ENCODE results near the gene PAGR1.
"Not testable (repeated sequence)": the region's sequence is repeated elsewhere in the genome, so short reads cannot be mapped to it uniquely, and the experiment has no call there.

Gene PAGR1

DNA sequence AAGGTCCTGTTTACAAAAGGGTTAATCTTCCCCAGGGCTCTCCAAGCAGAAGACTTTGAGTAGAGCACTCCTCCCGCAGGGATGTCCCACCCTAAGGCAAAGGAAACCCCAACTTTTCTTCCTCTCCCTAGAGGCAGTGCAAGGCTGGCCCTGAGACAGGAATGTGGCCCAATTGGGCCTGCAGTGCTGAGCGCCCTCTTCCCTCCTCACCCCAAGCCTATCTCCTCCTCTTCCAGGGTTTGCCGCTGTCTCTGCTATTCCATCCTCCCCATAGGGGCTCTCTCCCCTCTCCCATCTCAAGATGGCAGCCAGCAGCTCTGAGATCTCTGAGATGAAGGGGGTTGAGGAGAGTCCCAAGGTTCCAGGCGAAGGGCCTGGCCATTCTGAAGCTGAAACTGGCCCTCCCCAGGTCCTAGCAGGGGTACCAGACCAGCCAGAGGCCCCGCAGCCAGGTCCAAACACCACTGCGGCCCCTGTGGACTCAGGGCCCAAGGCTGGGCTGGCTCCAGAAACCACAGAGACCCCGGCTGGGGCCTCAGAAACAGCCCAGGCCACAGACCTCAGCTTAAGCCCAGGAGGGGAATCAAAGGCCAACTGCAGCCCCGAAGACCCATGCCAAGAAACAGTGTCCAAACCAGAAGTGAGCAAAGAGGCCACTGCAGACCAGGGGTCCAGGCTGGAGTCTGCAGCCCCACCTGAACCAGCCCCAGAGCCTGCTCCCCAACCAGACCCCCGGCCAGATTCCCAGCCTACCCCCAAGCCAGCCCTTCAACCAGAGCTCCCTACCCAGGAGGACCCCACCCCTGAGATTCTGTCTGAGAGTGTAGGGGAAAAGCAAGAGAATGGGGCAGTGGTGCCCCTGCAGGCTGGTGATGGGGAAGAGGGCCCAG is 3.0 kb upstream of the PAGR1 start:
- DNase-seq (ENCODE audit: low read depth) = no peak

DNA sequence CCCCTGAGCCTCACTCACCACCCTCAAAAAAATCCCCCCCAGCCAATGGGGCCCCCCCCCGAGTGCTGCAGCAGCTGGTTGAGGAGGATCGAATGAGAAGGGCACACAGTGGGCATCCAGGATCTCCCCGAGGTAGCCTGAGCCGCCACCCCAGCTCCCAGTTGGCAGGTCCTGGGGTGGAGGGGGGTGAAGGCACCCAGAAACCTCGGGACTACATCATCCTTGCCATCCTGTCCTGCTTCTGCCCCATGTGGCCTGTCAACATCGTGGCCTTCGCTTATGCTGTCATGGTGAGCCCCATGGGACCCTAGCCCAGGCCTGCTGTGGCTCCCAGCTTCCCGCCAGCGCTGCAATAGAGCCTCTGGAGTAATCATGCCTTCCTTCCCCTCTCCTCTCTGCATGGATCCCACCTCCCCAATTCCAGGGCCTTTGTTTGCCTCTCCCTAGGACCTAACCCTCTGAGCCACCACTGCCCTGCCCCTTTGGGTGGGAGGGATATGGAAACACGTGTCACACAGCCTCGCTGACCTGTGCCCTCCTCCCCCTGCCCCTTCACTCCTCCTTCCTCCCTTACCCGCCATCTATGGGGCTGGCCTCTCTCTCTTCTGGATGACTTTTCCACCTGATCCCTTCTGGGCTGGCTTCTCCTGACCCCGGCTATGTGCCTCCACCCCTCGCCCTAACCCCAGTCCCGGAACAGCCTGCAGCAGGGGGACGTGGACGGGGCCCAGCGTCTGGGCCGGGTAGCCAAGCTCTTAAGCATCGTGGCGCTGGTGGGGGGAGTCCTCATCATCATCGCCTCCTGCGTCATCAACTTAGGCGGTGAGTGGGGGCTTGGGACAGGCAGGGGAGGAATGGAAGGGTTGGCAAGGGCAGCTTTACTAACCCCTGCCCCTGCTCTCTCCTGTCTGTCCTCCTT is 2.0 kb upstream of the PAGR1 start:
- no peak for DNase-seq (ENCODE audit: low read depth)

DNA sequence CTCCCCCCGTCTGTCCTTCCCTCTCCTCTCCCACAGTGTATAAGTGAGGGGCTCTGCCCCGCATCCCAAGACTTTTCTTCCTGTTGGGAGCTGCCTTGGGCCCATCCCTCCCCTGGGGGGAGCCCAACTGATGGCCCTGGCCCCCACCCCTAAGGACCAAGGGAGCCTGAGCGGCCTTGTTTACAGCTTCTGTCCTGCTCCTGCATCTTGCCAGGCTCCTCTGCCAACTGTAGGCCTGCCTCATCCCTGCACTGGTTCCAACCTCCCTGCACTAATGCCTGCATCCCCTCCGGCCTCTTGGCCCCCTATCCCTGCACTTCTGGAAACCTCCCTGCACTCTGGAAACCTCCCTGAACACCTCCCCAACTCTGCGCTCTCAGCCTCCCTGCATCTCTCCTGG is 1.4 kb upstream of the PAGR1 start:
- DNase-seq (ENCODE audit: low read depth) = no peak

DNA sequence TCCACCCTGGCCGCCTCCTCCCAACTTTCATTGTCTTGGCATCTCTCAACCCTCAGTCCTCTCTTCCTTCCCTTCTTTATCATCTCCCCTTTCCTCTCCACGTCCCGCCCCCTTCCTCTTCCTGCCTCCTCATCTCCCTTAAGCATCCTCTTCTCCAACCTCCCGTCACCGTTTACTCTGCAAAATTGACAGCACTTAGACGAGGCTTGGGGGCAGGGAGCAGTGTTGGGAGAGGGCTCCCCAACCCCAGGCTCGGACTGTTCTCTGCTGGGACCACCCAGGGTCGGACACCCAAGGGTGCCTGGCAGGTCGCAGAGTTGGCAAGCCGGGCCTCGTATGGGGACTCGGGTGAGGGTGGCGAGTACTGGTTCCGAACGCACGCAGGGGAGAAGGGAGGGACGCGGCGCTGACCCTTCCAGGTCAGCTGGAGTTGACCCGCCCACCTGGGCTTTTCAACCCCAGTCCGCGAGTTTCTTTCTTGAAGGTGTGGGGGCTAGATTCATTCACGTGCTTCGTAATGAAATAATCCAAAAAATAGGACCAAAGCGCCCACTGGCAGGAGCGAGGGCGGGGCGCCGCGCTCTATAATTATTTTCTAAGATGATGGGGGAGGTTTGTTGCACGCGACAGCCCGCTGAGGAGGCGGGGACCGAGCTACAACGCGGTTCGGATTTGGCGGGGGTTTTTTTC is 775 bp upstream of the PAGR1 start:
- DNase-seq (ENCODE audit: low read depth) = peak; percentile 51

DNA sequence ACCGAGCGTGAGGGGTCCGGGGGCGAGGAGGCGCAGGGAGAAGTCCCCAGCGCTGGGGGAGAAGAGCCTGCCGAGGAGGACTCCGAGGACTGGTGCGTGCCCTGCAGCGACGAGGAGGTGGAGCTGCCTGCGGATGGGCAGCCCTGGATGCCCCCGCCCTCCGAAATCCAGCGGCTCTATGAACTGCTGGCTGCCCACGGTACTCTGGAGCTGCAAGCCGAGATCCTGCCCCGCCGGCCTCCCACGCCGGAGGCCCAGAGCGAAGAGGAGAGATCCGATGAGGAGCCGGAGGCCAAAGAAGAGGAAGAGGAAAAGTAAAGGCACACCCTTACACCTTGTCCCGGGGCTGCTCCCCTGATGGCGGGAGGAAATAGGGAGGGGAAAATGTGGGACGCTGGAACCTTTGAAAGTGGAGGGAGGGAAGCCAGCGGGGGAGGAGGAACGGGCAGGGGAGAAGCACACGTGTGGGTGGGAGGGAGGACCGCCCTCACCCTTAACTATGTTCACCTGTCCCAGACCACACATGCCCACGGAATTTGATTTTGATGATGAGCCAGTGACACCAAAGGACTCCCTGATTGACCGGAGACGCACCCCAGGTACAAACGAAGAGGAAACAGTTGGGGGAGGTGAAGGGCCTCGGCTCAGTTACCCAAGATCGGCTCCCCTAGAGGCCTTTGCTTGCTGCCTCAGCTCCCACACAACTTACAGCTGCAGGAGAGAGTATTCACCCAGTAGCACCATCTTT is 916 bp downstream of the PAGR1 start:
- DNase-seq (ENCODE audit: low read depth) = peak; percentile 75

DNA sequence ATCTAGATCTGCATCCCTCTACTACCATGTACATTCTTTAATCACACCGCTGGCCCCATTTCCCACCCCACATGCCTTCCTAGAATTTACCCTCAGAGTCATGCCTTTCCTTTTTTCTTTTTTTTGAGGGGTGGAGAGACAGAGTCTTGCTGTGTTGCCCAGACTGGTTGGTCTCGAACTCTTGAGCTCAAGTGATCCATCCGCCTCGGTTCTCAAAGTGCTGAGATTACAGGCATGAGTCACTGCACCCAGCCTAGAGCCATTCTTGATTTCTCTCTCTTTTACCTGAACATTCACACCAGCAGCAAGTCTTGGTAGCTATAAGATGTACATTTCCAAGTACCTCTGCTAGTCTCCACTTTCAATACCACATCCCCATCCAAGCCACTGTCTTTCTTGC is 2.1 kb downstream of the PAGR1 start:
- no peak for DNase-seq (ENCODE audit: low read depth)

DNA sequence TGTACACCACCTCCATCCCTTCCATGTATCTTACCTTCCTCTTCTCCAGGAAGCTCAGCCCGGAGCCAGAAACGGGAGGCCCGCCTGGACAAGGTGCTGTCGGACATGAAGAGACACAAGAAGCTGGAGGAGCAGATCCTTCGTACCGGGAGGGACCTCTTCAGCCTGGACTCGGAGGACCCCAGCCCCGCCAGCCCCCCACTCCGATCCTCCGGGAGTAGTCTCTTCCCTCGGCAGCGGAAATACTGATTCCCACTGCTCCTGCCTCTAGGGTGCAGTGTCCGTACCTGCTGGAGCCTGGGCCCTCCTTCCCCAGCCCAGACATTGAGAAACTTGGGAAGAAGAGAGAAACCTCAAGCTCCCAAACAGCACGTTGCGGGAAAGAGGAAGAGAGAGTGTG is 3.6 kb downstream of the PAGR1 start:
- DNase-seq (ENCODE audit: low read depth) = no peak

DNA sequence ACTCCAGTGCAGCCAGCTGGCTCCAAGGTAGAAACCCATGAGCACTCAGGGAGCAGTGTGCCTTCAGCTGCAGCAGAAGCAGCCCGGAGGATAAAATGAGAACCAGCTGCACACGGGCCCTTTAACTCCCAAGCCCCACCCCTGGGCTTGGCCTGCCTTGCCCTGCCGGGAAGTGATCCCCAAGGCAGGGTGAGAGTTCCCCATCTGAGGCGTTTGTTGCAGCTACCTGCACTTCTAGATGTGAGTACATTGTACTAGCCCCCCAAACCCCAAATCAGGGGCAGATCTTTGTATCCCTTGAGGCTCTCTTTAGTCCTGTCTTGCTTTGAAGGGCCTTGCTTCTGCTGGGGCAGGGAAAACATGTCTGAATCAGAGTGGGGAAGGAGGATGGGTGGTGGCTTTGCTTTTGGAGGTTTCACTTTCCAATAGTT is 4.3 kb downstream of the PAGR1 start, which contains the start of gene MVP:
Gene MVP (plus strand): TSS at position 192 of the 431 bp plus-strand sequence. CDS start 10,088 bp downstream, outside the sequence.
- peak; percentile 73 for DNase-seq (ENCODE audit: low read depth)

DNA sequence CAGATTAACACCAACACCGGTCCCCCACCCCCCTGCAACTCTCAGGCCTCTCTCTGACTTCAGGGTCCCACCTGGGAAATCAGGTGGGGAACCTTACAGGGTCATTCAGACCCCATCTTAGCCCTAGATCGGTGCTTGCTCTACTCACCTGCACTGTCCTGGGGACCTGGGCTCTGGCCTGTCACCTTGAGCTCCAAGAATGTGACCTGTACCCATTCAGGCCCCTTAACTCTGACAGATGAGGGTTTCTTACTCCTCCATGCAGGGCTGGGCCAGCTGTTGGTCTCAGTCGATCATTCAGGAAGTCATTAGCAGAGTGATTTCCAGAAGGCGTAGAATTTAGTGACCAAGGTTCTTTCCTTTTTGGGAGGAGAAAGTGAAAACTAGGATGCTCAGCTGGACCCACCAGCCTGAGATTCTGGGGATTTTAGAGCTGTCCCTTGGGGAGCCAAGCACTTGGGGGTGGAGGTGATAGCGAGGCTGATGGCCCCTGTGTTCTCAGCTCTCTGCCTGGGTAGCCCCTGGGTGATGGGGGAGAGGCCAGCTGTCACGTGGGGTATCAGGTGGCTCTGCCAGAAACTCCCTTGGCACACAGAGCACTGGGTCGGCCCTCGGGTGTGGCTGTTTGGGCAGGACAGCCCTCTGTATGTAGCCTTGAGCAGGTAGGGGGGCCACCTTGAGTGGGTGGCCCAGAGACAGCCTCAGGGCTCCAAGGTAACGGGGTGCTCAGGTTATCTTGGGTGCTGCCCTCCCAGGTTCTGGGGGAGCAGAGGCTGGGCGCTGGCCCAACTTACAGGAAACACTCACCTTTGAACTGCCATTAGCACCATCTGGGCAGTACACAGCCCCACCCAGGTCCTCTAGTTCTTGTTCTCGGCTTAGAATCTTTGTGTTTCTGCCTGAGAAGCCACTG is 5.0 kb downstream of the PAGR1 start:
- peak; percentile 53 for DNase-seq (ENCODE audit: low read depth)

DNA sequence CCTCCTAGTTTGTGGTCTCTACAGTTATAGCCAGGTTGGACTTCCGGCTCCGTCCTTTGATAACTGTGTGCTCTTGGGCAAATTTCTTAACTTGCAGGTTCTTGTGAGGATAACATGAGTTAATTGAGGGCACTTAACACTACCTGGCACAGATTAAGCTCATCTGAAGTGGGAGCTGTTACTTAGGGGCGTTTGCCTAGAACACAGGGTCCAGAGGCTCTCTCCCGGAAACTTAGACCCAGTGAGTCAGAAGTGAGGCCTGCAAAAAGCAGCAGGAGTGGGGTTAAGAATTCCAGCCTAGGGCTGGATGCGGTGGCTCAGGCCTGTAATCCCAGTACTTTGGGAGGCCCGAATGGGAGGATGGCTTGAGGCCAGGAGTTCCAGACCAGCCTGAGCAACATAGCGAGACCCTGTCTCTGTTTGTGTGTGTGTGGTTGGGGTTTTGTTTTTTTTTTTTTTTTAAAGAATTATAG is 5.7 kb downstream of the PAGR1 start:
- DNase-seq (ENCODE audit: low read depth) = peak; percentile 94

DNA sequence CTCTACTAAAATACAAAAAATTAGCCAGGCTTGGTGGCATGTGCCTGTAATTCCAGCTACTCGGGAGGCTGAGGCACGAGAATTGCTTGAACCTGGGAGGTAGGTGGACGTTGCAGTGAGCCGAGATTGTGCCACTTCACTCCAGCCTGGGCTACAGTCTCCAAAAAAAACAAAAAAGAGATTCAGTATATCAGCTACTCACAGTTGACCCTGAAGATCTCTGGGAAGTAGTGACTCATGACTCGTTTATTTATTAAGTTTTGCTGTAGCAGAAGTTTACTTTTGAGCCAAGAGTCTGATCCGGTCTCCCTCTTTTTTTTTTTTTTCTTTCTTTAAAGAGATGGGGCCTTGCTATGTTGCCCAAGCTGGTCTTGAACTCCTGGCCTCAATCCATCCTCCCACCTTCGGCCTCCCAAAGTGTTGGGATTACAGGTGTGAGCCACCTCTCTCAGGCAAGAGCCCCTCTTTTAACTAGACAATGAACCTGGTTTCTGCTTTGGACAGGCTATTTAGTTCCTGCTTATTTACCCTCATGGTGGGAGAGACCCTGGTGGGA is 8.7 kb downstream of the PAGR1 start:
- peak; percentile 87 for DNase-seq (ENCODE audit: low read depth)

DNA sequence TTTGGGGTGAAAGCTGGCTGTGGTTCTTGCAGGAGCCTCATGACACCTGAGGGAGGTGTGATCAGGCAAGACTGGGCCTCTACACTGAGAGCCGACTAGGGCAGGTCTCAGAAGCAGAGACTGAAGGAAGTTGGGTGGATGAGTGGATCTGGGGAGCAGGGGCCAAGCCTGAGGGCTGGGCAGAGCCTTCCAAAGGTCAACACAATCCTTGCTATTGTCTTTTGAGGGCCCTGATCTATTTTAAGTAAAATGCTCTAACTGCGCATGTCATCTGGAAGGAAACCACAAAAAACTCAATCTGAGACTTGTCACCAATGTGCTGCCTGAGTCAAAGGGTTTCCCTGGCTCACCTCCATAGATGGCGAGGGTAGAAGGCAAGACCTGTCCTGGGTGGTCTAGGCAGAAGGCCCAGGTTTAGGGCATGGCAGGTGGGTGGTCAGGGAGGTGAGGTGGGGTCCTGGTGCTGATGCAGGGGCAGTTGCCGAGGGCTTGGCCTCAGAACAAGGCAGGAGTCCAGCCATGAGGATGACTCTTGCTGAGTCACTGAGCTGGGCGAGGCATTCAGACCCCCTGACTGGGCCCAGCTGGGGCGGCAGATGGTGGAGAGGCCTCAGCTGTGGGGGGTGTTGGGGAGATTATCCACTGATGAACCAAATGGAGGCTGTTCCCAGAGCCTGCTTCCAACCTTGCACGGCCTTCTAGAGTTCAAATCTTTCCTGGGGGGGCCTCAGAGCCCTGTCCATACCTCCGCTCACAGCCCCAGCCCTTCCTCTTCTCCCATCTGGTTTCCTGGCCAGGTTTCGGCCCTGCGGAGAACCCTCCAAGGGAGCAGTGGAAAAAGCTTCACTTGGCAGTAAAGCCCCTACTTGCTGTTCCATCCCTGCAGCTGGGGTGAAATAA is 9.4 kb downstream of the PAGR1 start:
- DNase-seq (ENCODE audit: low read depth) = peak; percentile 93

DNA sequence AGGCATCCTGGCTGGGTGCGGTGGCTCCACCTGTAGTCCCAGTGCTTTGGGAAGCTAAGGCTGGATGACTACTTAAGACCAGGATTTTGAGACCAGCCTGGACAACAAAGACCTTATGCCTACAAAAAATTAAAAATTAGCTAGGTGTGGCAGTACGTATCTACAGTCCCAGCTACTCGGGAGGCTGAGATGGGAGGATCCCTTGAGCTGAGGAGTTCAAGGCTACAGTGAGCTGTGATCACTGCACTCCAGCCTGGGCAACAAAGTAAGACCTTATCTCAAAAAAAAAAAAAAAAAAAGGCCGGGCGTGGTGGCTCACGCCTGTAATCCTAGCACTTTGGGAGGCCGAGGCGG is 10.4 kb downstream of the PAGR1 start:
- no peak for DNase-seq (ENCODE audit: low read depth)

DNA sequence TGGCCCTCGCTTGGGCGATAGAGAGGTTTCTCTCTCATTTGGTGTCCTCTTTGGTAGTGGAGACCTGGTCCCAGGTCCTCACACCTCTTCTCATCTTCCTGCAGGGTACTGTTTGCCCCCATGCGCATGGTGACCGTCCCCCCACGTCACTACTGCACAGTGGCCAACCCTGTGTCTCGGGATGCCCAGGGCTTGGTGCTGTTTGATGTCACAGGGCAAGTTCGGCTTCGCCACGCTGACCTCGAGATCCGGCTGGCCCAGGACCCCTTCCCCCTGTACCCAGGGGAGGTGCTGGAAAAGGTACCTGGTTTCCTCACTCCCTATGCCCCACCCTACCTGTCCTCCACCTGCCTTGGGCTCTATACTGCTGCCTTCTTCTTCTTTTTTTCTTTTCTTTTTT is 14.8 kb downstream of the PAGR1 start:
- DNase-seq (ENCODE audit: low read depth) = no peak

DNA sequence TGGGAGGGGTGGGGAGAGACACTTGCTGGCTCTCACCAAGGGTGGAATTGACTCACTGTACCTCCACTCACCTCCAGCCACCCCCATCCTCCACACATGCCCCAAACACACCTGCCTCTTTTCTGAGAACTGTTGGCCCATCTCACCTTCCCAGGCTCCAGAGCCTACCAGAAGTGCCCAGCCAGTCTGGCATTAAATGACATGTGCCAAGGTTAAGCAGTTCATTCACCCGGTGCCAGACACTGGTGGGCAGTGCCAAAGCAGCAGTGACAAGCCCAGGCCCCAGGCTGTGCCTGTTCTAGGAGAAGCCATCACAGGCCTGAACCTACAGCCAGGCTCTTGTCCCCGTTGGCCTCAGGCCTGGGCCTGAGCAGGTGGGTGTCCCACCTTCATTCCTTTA is 15.5 kb downstream of the PAGR1 start:
- DNase-seq (ENCODE audit: low read depth) = no peak

DNA sequence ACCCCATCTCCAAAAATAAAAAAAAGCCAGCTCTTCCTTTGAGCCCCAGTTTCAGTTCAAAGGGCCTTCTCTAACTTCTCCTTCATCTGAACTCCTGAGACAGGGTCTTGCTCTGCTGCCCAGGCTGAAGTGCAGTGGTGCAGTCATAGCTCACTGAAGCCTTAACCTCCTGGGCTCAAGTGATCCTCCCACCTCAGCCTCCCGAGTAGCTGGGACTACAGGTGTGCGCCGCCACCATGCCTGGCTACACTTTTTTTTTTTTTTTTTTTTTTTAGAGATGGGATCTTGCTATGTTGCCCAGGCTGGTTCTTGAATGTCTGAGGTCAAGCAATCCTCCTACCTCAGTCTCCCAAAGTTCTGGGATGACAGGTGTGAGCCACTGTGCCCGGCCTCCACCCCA is 17.3 kb downstream of the PAGR1 start:
- DNase-seq (ENCODE audit: low read depth) = not testable (repeated sequence)

DNA sequence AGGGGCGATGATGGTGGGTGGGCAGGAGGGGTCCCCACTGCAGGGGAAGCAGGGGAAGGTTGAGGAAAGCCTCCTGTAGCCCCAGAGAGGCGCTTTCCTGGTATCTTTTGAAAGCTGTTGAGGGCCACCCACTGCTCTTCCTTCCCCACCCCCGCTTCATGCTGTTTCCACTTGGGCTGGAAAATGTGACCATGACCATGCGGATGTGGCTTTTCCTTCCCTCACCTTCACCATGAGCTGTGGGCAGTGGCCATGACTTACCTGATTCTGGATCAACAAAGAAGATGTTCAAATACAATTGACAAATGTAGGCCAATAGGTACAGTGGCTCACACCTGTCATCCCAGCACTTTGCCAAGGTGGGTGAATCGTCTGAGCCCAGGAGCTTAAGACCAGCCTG is 18.1 kb downstream of the PAGR1 start:
- DNase-seq (ENCODE audit: low read depth) = no peak

DNA sequence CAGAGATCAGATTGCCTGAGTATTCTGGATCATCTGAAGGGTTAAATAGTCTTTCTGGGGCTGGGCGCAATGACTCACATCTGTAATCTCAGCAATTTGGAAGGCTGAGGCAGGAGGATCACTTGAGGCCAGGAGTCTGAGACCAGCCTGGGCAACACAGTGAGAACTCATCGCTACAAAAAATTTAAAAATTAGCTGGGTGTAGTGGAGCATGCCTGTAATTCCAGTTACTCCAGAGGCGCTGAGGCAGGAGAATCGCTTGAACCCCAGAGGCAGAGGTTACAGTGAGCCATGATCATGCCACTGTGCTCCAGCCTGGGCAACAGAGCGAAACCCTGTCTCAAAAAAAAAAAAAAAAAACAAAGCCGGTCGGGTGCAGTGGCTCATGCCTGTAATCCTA is 20.0 kb downstream of the PAGR1 start:
- DNase-seq (ENCODE audit: low read depth) = no peak

DNA sequence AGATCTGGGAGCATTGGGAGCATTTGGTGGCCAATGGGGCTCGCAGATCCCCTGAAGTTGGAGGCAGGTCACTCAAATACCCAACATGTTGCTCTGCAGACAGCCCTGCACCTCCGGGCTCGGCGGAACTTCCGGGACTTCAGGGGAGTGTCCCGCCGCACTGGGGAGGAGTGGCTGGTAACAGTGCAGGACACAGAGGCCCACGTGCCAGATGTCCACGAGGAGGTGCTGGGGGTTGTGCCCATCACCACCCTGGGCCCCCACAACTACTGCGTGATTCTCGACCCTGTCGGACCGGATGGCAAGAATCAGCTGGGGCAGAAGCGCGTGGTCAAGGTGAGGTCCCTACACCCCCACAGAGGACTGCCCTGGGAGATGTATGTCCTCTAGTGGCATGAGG is 20.7 kb downstream of the PAGR1 start:
- no peak for DNase-seq (ENCODE audit: low read depth)

Measured in ELR (cell line).